22Rv1 (cell line): Measurements from ENCODE around the gene CCDC188.

Experiments used
- H3K27ac ChIP-seq: fragments of 450-650 bp; 2 replicates; pipeline ENCODE4 v1.5.1; 2017
- ZFX ChIP-seq: fragments of 450-650 bp; IDR thresholded peaks from 2 replicates; pipeline ENCODE4 v1.6.1; 2017; ENCODE audit warnings: antibody characterized with exemption, borderline replicate concordance
- TF ChIP-seq, protein P1 (sequence below): fragments of 450-650 bp; IDR thresholded peaks from 2 replicates; pipeline ENCODE4 v1.5.1; 2017; ENCODE audit warnings: mild to moderate bottlenecking

CCDC188 gene

DNA sequence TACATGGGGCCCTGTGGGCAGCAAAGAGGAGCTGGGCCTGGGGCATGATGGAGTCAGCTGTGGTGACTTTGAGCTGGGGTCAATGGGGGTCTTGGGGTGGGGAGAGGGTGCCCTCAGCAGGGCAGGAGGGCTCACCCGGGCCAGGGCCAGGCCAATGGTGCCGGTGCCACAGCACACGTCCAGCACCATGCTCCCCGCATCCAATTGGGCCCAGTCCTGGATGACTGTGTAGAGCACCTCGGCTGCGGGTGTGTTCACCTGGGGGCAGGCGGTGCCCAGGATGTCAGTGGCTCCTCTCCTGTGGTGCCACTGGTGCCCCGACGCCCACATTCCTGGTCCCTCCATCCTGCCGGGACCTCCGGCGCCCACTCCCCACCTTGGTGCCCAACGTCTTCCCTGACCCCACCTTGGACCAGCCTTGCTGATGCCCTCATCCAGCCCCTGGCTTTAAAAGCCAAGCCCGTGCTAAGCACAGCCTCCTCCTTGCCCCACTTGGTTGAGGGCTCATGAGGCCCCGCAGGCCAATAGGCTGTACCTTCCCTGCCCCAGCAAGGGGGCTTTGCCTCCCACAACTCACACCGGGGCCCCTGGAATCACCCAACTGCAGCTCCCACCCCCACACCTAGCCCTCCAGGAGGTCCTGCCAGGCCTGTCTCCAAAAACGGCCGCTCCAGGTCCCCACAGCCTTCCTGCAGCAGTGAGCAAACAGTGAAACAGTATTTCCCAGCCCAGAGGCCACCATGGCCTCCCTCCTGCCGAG, 37.1 kb downstream of the CCDC188 start:
- peak overlapping the region; percentile 10; the same call in 1 of the 2 replicates for H3K27ac ChIP-seq

DNA sequence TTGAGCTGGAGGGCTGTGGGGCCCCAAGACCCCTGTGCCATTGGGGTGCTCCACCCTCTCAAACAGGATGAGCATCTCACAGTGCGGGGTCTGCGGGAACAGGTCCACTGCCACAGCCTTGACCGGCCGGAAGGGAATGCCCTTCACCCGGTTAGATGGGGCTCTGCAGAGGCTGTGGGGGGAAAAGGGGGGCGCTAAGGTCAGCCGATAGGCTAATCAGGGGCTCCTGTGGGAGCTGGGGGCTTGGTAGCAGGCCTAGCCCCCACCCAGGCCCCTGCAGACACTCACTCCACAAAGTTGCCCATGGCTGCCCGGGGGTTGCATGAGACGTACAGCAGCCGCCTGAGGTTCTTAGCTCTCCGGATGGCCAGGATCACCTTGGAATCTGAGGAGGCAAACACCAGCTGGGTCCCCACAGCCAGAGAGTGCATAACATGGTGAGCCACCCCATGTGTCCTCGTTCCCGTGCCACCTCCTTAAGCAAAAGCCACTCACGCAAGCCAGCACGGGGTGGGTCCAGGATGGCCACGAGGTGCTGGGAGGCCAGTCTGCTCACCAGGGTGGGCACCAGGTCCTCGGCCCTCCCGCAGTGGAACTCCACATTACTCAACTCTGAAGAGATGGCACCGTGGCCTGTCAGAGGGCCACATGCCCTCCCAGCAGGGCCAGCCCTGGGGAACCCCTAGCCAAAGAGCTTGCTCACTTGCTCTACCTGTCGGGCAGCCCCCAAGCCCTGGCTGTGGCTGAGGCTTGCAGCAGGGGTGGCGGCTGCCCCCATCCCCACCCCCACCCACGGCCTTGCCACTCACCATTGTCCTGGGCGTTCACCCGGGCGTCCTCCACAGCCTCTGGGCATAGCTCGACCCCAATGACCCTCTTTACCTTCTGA, 38.0 kb downstream of the CCDC188 start:
- no peak for TF ChIP-seq ZFX
- TF ChIP-seq, protein P1, sequence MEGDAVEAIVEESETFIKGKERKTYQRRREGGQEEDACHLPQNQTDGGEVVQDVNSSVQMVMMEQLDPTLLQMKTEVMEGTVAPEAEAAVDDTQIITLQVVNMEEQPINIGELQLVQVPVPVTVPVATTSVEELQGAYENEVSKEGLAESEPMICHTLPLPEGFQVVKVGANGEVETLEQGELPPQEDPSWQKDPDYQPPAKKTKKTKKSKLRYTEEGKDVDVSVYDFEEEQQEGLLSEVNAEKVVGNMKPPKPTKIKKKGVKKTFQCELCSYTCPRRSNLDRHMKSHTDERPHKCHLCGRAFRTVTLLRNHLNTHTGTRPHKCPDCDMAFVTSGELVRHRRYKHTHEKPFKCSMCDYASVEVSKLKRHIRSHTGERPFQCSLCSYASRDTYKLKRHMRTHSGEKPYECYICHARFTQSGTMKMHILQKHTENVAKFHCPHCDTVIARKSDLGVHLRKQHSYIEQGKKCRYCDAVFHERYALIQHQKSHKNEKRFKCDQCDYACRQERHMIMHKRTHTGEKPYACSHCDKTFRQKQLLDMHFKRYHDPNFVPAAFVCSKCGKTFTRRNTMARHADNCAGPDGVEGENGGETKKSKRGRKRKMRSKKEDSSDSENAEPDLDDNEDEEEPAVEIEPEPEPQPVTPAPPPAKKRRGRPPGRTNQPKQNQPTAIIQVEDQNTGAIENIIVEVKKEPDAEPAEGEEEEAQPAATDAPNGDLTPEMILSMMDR: no peak
- peak overlapping the region; percentile 48 for H3K27ac ChIP-seq

More for the DNA sequence above, 37.1 kb downstream of the CCDC188 start:
- TF ChIP-seq, protein P1: no peak
- no peak for TF ChIP-seq ZFX

DNA sequence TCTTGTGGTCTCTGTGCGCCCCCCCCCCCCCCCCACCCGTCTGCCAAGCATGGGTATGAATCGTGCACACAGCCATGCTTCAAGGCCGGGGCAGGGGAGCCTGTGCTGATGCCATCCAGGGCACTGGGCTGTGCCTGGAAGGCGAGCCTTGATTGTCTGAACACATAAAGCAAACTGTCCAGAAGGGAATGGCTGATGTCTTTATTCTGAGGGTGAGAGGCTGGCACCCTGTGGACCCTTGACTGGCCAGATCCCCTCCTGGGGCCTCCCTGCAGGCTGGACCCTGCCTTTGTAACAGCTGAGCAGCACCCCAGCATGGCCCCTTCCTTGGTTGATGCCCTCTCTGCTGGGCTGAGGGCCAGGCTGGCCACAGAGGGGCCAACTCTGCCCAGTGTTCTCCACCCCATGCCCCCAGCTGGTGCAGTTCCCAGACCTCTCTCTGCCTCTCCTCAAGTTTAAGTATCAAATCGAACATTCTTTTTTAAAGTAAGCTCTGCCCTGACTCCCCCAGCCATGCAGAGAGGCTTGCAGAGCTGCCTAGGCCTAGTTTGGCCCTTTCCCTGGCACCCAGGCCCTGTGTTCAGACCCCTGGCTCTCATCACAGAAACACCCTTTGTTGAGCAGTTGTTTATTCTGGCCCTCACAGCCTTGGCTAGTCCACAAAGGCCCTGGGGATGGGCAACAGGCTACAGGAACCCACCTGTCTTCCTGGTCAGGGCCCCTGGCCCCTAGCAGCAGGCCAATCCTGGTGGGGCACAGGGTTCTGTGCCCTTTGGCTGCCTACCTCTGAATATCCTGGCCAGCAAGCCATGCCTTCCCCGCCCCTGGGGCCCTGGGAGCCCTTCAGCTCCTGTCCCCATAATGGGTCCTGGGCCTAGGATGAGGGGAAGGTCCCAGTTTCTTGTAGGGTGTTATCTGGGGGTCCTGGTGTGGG, 38.9 kb downstream of the CCDC188 start:
- H3K27ac ChIP-seq: peak overlapping the region; percentile 48

DNA sequence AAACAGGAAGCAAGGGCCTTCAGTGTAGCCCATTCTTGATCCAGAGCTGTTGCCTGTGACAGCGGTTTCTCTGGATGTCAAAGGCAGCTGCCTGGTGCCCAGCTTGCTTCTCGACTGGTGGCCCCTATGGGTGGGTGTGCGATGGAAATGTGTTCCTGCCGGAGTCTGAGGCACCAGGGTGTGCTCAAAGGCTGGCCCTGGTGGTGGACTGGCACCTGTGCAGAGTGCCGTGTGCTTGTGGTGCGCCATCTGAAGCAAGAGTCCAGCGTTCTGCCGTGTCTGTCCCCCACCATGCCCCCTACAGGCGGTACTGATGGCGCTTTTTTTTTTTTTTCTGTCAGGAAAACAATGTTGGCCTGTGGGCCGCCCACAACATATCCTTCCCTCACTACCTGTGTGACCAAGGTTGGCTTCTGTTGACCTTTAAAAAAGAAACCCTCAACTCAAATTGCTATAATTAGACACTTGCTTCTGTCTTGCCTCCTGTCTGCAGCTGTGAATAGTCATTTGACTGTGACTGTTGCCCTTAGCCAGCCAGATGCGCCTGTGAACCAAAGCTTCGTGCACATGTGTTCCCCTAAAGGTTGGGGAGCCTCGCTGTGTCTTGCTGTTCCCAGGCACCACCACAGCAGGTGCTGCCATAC, 39.7 kb downstream of the CCDC188 start:
- peak overlapping the region; percentile 48 for H3K27ac ChIP-seq

More for the DNA sequence above, 38.9 kb downstream of the CCDC188 start:
- no peak for TF ChIP-seq ZFX
- TF ChIP-seq, protein P1: no peak

DNA sequence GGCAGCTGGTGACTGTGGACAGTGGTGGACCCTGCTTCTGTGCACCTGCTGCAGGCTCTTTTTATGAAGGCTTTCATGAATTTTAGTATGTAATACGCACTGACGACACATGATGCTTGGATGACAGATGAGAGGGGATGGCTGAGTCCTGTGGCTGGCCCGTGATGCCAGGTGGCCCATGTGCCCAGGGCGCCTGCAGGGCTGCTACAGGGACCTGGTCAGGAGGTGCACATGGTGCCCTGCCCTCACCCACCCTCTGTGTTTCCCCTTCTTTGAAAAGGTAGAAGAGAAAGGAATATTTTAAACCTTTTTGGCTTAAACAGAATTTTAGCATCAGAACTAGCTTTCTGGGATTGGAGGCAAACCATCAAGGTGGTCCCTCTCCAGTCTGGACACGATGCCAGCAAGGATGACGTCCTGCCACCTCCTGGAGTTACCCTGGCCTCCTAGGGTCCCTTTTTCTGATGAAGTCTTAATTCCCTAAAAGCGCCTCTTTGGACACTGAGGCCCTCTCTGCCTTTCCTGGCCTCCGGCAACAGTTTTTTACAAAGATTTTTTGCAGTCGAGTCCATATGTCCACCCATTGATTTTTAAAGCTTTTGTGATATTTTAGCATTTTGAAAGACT, 40.4 kb downstream of the CCDC188 start:
- H3K27ac ChIP-seq: peak overlapping the region; percentile 48
- TF ChIP-seq, protein P1: no peak
- no peak for TF ChIP-seq ZFX

More for the DNA sequence above, 39.7 kb downstream of the CCDC188 start:
- TF ChIP-seq, protein P1: peak; percentile 69
- no peak for TF ChIP-seq ZFX
